GM21526 (cell line): ENCODE measurements around the gene ADCY9.
"Not testable (repeated sequence)": the region's sequence is repeated elsewhere in the genome, so short reads cannot be mapped to it uniquely, and the experiment has no call there.

Experiments used
- ATAC-seq: cut with Tn5 transposase; IDR thresholded peaks from one replicate; pipeline ENCODE4 v1.9.1; 2021; ENCODE audit warnings: moderate library complexity; ENCODE audit not compliant: unreplicated experiment, low FRiP score

The ADCY9 gene

GRCh38 chr16:4045561-4045960, 70.7 kb downstream of the ADCY9 start:
- ATAC-seq, result not testable (repeated sequence)

GRCh38 chr16:4042581-4042980, 73.7 kb downstream of the ADCY9 start:
- no peak for ATAC-seq

- ATAC-seq, result no peak
These were observed 77.8 kb downstream of the ADCY9 start for GRCh38 chr16:4038448-4038847.

- ATAC-seq, result not testable (repeated sequence)
These were observed 79.3 kb downstream of the ADCY9 start for GRCh38 chr16:4036952-4037351.

- ATAC-seq, result no peak
These were observed 81.3 kb downstream of the ADCY9 start for GRCh38 chr16:4034963-4035362.

GRCh38 chr16:4033951-4034350, 82.3 kb downstream of the ADCY9 start:
- ATAC-seq, result no peak

- ATAC-seq, result no peak
These were observed 83.5 kb downstream of the ADCY9 start for GRCh38 chr16:4032768-4033167.

- no peak for ATAC-seq
These were observed 88.1 kb downstream of the ADCY9 start for GRCh38 chr16:4028144-4028543.

GRCh38 chr16:4026854-4027253, 89.4 kb downstream of the ADCY9 start:
- ATAC-seq, result no peak

- no peak for ATAC-seq
These were observed 90.8 kb downstream of the ADCY9 start for GRCh38 chr16:4025428-4025827.

- ATAC-seq, result no peak
These were observed 94.3 kb downstream of the ADCY9 start for GRCh38 chr16:4021916-4022315.

- no peak for ATAC-seq
These were observed 95.0 kb downstream of the ADCY9 start for GRCh38 chr16:4021070-4021779.

- no peak for ATAC-seq
These were observed 96.9 kb downstream of the ADCY9 start for GRCh38 chr16:4019371-4019791.

GRCh38 chr16:4018391-4018790, 97.9 kb downstream of the ADCY9 start:
- no peak for ATAC-seq

- no peak for ATAC-seq
These were observed 98.4 kb downstream of the ADCY9 start for GRCh38 chr16:4017807-4018206.

- ATAC-seq, result no peak
These were observed 99.6 kb downstream of the ADCY9 start for GRCh38 chr16:4016658-4017057.

GRCh38 chr16:4016005-4016352, 100.3 kb downstream of the ADCY9 start:
- ATAC-seq, result no peak

GRCh38 chr16:4015275-4016004, 100.8 kb downstream of the ADCY9 start:
- ATAC-seq, result no peak

- no peak for ATAC-seq
These were observed 104.2 kb downstream of the ADCY9 start for GRCh38 chr16:4011940-4012629.

- ATAC-seq, result no peak
These were observed 104.9 kb downstream of the ADCY9 start for GRCh38 chr16:4011225-4011939.
